GM10248 (cell line): ENCODE measurements around the gene ERBB4.

ENCODE experiments used
- CTCF ChIA-PET: fragments of 300-600 bp; sonication (Branson Sonifier 250); formaldehyde crosslinking; extraction: SDS; loops from one replicate; lab custom pipeline; 2021; ENCODE audit warnings: antibody characterized with exemption; lab: Yijun Ruan, JAX
- POLR2A ChIA-PET: fragments of 350-650 bp; sonication (Branson Sonifier 250); formaldehyde crosslinking; extraction: SDS; loops from one replicate; lab custom pipeline; 2020; ENCODE audit warnings: antibody characterized with exemption; lab: Yijun Ruan, JAX
- DNase-seq: peaks from one replicate; pipeline ENCODE4 v3.0.0; 2012; ENCODE audit errors: extremely low spot score
- TF ChIP-seq, protein P1 (sequence below): IDR thresholded peaks from 2 replicates; pipeline ENCODE4 v1.5.1; 2012; ENCODE audit warnings: mild to moderate bottlenecking, low read depth; ENCODE audit errors: extremely low read depth, missing control alignments, control extremely low read depth

ERBB4 gene

DNA sequence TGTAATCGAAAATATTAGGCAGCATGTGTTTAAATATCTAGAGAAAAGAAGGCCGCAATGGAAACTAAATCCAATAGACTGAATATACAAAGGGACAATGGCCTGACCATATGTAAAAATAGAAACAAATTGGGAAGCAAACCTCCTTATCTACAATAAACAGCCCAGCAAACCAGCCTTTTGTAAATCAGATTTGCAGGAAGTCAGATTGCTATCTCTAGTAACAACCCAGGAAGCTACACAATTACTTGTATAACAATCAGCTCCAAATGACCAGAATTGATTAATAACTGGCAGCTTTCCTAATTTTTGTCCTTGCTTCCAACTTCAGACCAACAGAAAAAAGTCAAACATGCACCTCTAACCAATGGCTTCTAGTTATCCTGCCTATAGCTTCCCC lies 1122.2 kb downstream of the ERBB4 start:
- TF ChIP-seq, protein P1, sequence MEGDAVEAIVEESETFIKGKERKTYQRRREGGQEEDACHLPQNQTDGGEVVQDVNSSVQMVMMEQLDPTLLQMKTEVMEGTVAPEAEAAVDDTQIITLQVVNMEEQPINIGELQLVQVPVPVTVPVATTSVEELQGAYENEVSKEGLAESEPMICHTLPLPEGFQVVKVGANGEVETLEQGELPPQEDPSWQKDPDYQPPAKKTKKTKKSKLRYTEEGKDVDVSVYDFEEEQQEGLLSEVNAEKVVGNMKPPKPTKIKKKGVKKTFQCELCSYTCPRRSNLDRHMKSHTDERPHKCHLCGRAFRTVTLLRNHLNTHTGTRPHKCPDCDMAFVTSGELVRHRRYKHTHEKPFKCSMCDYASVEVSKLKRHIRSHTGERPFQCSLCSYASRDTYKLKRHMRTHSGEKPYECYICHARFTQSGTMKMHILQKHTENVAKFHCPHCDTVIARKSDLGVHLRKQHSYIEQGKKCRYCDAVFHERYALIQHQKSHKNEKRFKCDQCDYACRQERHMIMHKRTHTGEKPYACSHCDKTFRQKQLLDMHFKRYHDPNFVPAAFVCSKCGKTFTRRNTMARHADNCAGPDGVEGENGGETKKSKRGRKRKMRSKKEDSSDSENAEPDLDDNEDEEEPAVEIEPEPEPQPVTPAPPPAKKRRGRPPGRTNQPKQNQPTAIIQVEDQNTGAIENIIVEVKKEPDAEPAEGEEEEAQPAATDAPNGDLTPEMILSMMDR = no peak
- CTCF ChIA-PET = interaction anchor here (1.0 to 1.3 kb wide), 2 partner anchors 13 to 42 kb away, joined by 3 to 4 read pairs; no protein-coding TSS in a partner anchor
- no peak for DNase-seq
- POLR2A ChIA-PET = no interaction called here

DNA sequence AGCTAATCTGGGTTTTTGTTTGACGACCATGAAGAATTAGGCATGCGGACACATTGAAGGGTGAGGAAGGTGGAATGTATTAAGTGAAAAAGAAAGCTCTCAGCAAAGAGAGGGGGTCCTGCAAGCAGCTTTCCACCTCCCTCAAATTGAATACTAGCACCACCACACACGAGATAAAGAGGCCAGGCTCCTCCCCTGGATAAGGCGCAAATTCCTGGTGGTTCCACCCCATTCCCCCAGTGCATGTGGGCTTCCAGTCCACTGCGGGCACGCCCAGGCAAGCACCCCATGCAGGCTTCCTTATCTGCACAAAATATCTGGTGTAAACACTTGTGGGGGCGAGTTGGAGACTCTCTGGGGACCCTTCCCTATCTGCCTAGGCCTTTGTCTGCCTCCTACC lies 1124.9 kb downstream of the ERBB4 start:
- no peak for DNase-seq
- ChIA-PET CTCF (interaction anchor here (1.0 to 1.4 kb wide), 2 partner anchors 9 to 11 kb away, joined by 3 to 4 read pairs; no protein-coding TSS in a partner anchor), POLR2A (no interaction called here)
- TF ChIP-seq, protein P1 = no peak

DNA sequence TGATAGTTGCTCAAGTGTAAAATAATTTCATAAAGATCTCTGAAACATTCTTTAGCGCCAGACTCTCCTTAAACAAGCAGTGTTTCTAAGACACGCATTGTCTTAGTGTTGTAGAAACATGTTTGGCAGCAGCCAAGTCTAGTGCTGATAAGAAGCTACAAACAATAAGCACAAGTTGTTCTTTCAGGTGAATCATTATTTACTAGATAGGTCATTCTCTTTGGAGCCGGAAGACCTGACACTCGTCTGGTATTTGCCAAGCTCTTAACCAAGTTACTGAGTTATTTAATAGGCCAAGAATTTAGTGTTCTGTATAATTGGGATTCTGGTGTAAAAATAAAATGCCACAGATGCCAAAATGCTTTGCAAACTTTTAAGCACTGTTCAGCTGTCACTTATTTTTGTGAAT lies 1130.1 kb downstream of the ERBB4 start:
- POLR2A ChIA-PET = no interaction called here
- TF ChIP-seq, protein P1 = no peak
- DNase-seq = no peak
- CTCF ChIA-PET = interaction anchor here (1.2 kb wide), 2 partner anchors 17 to 47 kb away, joined by 3 to 5 read pairs; no protein-coding TSS in a partner anchor

DNA sequence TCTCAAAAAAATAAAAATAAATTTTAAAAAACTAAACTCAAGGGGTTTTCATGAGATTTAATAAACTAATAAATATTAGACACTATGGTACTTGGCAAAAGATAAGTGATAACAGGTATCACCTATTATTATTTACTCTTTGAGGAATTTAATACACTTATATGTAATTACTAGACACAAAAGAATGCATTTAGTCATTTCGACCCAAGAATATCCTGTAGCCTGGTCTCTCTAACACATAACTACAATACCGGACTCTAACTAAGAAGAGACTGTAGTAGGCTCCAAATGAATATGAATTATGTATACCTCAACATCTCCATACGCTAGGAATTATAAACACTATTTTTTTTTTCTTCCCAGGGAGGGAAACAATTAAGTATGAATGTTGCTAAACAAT lies 1131.5 kb downstream of the ERBB4 start:
- no peak for DNase-seq
- CTCF ChIA-PET = no interaction called here
- POLR2A ChIA-PET = no interaction called here
- TF ChIP-seq, protein P1 = no peak

DNA sequence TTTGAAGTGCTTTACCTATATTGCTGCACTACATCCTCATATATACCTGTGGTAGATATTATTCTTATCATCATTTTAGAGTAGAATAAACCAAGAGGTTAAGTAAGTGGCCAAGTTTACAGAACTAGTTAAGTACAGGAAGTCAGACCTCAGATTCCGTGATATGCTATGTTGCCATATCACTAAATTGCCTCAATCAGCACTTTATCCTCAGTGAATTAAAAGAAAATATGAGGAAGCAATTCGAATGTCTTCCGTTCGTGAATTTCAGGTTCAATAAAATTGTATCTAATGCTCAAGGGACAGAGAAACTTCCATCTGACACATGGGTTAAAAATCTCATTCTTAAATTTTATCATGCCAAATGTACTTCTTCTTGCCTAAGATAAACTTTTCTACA lies 1133.6 kb downstream of the ERBB4 start:
- TF ChIP-seq, protein P1 = no peak
- DNase-seq = no peak
- CTCF ChIA-PET = interaction anchor here (1.3 kb wide), 1 partner anchor 9 kb away, joined by 3 read pairs; no protein-coding TSS in a partner anchor
- POLR2A ChIA-PET = no interaction called here

DNA sequence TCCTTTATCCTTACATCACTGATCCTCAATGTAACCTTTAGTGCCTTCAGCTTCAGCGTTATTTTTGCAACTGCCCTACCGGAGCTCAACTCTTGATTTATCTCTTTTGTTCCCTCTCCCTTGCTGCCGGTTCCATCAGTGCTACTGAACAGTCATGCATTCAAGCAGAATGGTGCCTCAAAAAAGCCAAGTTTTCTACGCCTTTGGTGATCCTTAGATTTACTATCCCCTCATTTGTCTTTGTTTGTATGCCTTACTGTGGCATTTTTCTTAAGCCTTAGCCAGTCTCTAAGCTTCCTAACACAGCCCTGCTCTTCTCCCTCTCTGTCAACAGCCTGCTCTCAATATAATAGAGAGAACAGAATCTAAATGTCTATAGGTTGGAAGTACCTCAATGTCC lies 1134.5 kb downstream of the ERBB4 start:
- POLR2A ChIA-PET = no interaction called here
- CTCF ChIA-PET = interaction anchor here (1.3 to 1.9 kb wide), 2 partner anchors 10 to 24 kb away, joined by 3 to 5 read pairs; no protein-coding TSS in a partner anchor
- no peak for DNase-seq
- TF ChIP-seq, protein P1 = no peak

DNA sequence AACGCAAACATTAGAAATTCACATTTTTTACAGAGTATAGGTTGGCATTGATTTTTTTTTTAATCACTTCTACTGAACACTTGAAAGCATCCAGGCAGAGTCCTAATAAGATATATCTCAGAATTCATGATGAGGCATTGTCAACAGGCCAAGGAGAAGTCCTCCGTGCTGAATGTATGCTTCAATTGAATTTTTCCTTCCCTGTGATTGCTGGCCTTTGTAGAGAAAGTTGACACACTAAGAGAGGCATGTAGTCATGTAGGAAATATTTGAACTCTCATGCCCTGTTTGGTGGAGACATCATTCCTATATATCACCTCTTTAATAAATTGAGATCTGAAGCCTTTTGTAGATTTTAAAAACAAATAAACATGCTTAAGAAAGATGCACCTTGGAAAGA lies 1137.3 kb downstream of the ERBB4 start:
- POLR2A ChIA-PET = no interaction called here
- TF ChIP-seq, protein P1 = no peak
- CTCF ChIA-PET = no interaction called here
- no peak for DNase-seq
